GM11168 (cell line): ENCODE results near the gene HOXC10.

Experiments used
- in situ Hi-C: fragments of 300-500 bp; cut with MboI; formaldehyde crosslinking; loops from one replicate; pipeline ENCODE4 v1.12.0; 2022; ENCODE audit warnings: low sequenced_read_pairs; ENCODE audit not compliant: unreplicated experiment

The HOXC10 gene

GRCh38 chr12:53975479-53976152, 9.3 kb upstream of the HOXC10 start:
- in situ Hi-C loops: no loop called here

DNA sequence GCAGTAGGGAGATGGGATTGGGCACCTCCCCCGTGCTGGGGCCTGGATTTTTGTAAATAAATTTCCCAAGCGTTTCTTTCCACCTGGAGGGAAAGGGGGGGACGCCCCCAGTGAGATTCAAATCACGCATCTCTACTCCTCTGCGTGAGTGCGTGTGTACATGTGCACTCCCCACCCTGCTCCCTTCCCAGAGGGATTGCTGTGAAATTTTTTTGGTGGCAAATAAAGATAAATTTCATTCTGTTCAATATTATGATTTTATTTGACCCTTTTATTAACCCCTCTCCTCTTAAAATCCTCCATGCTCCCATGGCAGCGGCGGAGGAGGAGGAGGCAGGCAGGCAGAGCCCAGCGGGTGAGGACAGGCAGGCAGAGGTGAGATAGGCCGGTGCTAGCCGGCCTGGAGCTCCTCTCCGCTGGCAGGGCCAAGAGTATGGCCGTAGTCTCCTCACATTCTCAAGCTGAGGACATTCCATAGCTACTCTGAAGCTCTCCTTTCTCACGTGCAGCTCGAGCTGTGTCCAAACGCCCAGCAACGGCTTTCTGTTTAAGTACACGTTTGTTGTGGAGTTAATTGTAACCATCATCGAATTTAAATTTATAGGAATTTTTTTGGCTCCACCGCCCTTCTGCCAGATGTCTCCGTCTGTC, 8.6 kb upstream of the HOXC10 start:
- in situ Hi-C loops: no loop called here

DNA sequence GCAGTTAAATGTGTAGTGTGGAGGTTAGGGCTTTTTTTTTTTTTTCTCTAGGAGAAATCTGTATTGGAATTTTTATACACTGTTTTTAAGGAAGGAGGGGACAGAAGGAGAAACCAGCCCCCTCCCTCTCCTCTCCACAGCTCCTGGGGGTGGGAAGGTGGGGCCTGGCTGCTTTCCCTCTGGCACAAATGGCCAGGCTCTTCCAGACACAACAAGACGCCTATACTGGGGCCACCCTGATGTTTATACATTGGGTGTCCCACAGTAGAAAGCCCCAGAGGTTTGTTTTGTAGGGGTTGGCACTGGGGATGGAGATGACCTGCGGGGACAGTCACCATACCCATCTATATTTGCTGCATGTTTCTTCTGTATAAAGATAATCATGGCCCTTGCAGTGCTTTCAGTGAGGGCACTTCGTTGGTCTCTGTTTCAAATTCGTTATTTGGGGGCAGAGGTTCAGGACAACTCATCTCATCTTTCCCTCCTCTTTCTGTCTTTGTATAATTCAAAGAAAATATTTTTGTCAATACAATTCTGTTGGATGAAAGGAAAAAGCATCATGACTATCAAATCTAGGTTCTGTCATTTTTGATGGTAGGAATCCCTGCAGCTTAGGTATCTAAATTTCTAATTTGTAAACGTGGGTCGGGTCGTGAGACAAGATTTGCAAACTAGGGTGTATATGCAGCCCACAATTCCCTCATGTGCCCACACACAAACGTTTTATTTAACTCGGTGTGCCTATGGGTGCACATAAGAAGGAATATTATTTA, 7.9 kb upstream of the HOXC10 start:
- in situ Hi-C loops: no loop called here

- in situ Hi-C loops: no loop called here
These were observed 7.1 kb upstream of the HOXC10 start for GRCh38 chr12:53977596-53978445.

DNA sequence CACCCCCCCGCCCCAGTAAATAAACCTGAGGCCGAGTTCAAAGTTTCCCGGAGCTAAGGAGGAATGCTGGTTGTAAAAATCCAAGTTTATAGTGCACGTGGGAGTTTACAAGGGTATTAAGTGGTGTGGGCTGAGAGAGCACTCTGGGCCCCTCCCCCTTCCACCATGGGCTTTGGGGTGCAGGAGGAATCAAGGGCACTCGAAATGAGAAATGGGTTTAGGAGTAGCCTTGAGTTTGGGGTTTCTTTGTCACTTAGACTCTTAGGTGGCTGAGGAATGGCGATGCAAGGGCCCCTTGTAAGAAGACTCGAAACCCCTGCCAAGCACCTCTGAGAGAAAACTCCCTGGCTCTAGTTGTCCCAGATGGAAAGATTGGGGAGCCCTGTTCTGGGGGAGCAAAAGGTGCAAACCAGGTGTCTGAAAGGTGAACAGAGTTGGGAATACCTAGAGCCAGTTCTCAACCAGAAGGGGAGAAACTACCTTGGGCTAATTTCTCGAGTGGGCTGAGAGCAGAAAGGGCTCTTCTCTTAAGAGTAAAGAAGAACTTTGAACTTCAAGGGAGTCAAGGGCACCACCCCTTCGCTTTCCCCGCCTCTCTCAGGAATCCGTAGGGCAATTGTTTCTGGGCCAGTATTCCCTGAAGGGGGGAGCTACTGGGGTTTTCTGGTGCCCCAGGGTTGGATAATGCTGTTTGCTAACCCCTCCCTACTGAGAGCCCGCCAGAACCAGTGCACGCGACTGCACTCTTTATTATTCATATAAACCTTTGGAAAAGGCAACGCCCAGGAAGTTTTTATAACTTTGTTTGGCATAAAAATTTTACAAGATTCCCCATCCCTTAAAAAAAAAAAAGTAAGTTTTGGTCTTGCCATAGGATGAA, 6.2 kb upstream of the HOXC10 start:
- in situ Hi-C loops: no loop called here

DNA sequence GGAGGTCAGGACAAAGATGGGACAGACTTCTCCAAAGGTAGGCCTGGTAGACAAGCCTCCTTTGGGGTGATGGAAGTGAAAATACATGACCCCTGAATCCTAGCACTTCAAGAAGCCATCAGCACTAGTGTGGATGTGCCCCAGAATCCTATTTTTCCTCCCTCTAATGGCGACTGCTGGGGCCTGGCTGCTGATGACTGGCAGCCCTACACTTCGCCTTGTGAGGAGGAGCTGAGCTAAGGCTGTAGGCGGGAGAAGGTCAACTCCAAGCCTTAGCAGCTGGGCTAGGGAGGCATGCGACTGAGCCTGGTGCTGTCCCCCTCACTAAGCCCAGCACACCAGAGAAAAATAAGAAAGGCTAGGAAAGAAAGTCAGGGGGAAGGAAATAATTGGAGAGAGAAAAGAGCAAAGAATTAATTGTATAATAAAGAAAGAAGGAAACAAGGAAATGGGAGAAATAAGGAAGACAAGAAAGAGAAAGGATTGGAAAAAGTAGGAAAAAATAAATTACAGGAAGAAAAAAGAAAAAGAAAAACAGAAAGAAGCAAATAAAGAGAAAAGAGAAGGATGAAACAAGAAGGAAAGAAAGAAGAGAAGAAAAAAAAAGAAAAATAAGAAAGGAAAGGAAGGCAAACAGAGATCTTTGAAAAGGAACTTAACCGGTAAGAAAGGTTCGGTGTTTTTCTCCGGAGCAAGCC, 4.7 kb upstream of the HOXC10 start:
- in situ Hi-C loops: no loop called here

- in situ Hi-C loops: no loop called here
These were observed 4.0 kb upstream of the HOXC10 start for GRCh38 chr12:53980802-53981496.

GRCh38 chr12:53981634-53982565, 3.0 kb upstream of the HOXC10 start:
- in situ Hi-C loops: no loop called here

GRCh38 chr12:53982648-53983567, 2.0 kb upstream of the HOXC10 start:
- in situ Hi-C loops: no loop called here

DNA sequence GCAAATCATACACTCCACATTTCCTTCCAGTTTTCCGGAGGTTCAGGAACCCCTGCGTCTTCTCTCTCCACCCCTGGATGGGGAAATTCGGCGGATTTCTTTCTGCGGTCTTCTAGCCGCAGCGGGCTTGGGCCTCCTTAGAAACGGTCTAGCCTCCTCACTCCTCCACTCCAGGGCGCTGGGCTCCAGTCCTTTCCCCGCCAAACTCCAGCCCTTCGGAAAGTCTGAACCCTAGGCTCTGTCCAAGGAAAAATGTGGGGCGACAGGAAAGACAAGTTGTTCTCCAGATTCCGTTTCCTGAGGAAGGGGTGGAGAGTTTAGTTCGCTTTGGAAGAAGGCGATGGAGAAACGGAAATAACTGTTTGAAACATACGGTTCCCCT, 1.4 kb upstream of the HOXC10 start:
- in situ Hi-C loops: no loop called here

GRCh38 chr12:53983950-53984572, 885 bp upstream of the HOXC10 start:
- in situ Hi-C loops: no loop called here

- in situ Hi-C loops: no loop called here
These were observed 697 bp downstream of the HOXC10 start for GRCh38 chr12:53985692-53985993.

DNA sequence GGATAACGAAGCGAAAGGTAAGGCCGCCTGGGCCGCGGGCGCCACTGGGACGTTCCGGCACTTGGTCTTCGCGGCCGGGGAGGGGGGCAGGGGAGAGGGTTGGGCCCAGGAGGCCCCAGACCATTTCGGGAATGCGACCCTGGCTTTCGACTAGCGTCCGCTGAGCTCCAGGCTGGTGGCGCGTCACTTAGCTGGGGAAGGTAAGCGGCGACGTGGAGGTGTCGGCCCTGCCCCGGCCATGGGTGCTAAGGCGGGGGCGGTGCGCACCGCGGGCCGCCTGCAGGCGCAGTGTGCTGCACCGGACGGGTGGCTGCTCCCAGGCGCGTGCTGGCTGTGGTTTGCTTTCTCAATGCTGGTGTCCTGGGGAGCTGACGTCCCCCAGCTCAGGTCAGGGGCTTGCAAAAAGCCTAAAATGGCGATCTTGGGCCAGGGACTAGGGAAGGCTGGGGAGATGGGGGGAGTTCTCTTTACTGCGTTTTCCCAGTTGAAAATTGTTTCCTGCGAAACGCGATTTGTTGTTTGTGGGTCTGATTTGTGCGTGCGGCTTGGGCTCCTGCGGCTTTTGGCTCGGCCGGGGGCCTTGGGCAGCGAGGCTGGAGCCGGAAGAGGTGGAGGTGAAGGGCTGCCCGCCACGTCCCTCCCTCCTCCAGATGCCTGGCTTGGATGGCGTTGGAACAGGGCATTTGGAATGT, 1.2 kb downstream of the HOXC10 start:
- in situ Hi-C loops: no loop called here

- in situ Hi-C loops: no loop called here
These were observed 1.9 kb downstream of the HOXC10 start for GRCh38 chr12:53986686-53987483.

GRCh38 chr12:53987787-53988230, 2.9 kb downstream of the HOXC10 start:
- in situ Hi-C loops: no loop called here
